ENCODE results near the gene SEC14L6. TPM values are rescaled to one million over a fixed set of nuclear protein-coding genes. Genes with fewer than 3 reads are reported as not detected.
"Not testable (repeated sequence)": the region's sequence is repeated elsewhere in the genome, so short reads cannot be mapped to it uniquely, and the experiment has no call there.

Gene SEC14L6
- total RNA-seq, 2 experiments from 2014 or later, result not detected

DNA sequence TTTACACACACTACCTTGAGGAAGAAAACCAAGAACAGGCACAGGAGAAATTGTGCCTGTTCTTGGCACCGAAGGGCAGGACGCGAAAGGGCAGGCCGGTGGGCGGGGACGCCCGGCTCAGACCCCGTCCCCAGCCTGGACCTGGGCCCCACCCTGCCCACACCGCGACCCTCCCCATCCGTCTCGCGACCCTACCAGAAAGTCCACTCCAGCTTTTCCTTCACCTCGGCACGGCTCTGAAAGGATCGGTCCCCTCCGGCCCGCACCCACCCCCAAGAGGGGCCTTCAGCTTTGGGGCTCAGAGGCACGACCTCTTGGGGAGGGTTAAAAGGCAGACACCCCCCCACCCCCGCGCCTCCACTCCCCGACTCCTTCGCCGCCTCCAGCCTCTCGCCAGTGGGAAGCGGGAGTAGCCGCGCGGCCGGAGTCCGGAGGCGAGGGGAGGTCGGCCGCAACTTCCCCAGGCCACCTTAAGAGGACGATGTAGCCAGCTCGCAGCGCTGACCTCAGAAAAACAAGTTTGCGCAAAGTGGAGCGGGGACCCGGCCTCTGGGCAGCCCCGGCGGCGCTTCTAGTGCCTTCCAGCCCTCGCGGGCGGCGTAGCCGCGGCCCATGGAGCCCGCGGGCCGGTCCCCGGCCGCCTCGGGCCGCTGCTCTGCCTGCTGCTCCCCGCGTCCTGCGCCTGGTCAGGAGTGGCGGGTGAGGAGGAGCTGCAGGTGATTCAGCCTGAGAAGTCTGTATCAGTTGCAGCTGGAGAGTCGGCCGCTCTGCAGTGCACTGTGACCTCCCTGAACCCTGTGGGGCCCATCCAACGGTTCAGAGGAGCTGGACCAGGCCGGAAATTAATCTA is 4.4 kb downstream of the SEC14L6 start:
- POLR2A ChIA-PET, result no interaction called here
- CTCF ChIA-PET, result no interaction called here

DNA sequence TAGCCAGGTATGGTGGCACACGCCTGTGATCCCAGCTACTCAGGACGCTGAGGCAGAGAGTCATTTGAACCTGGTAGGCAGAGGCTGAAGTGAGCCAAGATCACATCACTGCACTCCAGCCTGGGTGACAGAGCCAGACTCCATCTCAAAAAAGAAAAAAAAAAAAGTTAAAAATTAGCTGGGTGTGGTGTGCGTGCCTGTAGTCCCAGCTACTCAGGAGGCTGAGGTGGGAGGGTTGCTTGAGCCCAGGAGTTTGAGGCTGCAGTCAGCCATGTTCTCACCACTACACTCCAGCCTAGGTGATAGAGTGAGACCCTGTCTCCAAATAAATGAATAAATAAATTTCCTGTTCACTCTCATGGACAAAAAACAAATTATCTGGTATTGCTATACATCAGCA is 5.0 kb downstream of the SEC14L6 start:
- CTCF ChIA-PET, POLR2A ChIA-PET: not testable (repeated sequence)

DNA sequence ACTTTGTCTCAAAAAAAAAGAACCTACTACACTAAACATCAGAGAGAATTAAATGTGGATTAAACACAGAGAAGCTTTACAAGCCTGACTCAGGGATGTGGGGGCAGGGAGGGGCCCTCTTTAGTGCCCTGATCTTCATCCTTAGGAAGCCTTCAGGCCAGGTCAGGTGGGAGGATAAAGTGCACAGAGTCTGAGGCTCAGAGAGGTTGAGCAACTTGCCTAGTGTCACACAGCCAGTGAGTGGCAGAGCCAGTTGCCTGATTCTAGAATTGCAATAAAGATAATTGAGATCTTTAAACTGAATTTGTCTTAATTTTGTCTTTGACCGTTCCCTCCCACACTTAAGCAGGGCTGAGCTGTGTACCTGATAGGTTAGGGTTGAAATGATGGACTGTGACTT is 7.2 kb downstream of the SEC14L6 start:
- CTCF ChIA-PET, result interaction anchor here (0.9 kb wide), 1 partner anchor 54 kb away, joined by 3 read pairs; no protein-coding TSS in a partner anchor
- POLR2A ChIA-PET, result no interaction called here

DNA sequence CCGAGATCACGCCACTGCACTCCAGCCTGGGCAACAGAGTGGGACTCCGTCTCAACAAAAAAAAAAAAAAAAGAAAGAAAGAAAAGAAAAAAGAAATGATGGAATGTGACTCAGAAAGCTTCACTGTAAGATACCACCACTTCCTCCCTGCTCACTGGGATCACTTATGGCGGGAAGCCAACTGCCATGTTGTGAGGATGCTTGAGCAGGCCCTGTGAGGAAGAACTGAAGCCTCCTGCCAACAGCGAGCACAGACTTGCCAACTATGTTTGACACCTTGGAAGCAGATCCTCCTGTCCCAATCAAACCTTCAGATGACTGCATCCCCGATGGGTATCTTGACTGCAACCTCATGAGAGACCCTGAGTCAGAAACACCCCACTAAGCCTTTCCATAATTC is 8.3 kb downstream of the SEC14L6 start:
- ChIA-PET POLR2A (no interaction called here), CTCF (interaction anchor here (0.6 kb wide), 1 partner anchor 320 kb away, joined by 3 read pairs; no protein-coding TSS in a partner anchor)

DNA sequence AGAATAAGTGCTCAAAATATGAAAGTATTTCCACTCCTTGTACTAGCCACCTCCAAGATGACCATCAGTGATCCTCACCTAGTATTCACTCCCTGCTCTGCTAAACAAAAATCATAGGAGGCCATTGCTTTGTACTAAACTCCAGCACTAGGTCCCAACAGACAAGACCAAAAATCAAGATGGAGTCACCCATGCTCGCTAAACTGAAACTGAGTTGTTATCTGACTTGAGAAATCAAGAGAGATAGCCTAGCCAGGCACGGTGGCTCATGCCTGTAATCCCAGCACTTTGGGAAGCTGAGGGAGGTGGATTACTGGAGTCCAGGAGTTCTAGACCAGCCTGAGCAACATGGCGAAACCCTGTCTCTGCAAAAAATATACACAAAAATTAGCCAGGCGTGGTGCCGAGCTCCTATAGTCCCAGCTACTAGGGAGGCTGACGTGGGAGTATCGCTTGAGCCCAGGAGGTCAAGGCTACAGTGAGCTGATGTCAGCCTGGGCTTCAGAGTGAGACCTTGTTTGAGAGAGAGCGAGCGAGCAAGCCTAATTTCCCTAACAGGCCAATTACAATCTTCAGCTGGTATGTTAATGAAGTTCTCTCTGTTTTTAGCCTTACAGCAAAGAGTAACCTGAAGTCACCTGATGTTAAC is 9.3 kb downstream of the SEC14L6 start:
- ChIA-PET CTCF (no interaction called here), POLR2A (no interaction called here)

DNA sequence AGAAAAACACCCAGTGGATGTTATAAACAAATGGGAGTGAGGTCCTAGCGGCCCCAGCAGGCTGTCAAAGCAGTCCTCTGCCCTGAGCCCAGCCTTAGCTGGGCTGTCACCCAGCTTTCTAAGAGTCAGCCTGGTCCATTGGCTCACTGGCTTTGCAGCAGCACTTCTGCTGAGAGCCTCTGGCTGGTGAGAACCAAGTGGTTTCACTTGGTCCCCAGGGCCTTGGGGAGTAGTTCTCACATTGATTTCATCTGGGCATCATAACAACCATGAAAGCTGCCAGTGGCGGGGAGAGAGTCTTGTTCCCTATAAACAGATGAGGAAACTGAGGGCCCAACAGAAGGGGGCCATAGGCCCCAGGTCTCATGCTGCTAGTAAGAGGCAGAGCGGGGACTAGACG is 11.4 kb downstream of the SEC14L6 start:
- ChIA-PET CTCF (no interaction called here), POLR2A (no interaction called here)

DNA sequence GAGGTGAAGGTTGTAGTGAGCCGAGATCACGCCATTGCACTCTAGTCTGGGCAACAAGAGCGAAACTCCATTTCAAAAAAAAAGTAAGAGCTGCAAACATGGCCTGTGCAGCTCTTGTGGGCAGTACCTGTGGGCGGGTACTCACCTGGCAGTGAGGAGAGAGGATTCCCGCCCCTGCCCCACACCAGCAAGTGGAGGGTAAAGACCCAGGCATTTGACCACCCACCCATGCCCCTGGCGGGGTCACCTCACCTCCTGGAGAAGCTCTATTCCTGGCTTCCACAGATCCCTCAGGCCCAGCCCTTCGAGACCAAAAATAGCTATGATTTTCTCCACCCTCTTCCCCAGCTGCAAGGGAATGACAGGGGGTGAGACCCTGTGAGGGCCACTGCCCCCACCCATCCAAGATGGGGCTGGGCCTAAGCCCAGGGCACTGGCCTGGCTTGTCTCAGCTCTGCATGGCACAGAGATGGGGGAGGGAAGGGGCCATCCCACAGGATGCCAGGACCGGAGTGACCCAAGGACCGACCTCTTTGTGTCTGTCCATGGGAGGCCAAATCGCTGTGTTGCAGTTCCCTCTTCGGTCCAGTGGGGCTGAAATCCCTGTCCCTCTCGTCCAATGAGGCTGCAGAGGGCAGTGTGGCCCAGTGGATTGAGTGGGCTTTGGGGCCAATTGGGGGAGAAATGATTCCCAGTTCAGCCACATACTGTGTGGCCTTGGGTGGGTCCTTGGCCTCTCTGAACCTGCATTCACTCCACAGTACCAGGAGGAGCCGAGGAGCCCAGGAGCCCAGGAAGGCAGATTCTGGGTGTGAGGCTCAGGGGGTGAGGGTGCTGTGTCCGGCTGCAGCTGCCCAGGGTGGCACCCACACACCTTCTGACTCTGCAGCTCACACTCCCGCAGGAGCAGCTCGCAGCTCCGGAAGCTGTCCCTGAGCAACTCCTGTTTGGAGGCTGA is 14.6 kb downstream of the SEC14L6 start:
- CTCF ChIA-PET, result no interaction called here
- POLR2A ChIA-PET, result no interaction called here

DNA sequence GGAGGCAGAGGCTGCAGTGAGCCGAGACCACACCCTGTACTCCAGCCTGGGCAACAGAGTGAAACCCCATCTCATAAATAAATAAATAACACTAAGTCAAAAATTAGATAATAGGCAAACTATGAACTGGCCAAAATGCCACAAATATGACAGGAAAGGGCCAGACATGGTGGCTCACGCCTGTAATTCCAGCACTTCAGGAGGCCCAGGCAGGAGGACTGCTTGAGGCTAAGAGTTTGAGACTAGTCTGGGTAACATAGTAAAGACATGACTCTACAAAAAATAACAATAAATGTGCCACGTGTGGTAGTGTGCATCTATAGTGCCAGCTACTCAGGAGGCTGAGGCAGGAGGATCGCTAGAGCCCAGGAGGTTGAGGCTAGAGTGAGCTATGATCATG is 19.9 kb downstream of the SEC14L6 start:
- POLR2A ChIA-PET, result no interaction called here

DNA sequence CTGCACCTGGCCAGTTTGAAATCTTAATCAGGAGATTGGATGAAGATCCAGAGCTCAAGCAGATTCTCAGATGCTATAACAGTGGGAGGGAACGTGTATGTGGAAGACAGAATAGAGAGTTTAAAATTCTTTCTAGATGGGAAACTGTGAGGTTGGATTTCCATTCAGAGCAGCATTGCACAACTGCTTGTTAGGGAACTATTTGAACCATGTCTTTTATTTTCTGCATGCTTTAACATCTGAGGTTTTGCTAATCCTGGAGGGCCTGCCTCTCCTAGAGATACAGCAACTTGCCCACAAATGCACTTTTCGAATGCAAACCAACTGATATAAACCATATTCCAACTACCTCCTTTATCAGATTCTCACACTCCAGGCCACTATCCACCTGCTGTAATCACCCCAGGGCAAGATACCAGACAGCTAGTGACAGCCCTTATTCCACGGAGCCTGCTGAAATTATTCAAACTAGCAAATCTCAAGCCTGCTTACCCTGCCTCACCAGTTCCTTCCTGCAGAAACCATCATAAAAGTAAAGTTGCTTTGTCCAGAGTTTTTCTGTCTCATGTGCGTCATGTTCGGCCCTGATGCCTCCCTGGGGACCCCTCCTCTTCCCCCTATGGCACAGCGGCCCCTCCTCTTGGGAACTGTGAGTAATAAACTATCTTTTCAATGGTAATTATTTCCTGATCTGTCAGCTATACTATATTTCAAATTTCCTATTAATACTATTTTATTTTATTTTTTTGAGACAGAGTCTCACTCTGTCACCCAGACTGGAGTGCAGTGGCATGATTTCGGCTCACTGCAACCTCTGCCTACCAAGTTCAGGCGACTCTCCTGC is 22.7 kb downstream of the SEC14L6 start:
- ChIA-PET POLR2A (no interaction called here), CTCF (no interaction called here)

More for the DNA sequence above, 19.9 kb downstream of the SEC14L6 start:
- CTCF ChIA-PET, result no interaction called here

DNA sequence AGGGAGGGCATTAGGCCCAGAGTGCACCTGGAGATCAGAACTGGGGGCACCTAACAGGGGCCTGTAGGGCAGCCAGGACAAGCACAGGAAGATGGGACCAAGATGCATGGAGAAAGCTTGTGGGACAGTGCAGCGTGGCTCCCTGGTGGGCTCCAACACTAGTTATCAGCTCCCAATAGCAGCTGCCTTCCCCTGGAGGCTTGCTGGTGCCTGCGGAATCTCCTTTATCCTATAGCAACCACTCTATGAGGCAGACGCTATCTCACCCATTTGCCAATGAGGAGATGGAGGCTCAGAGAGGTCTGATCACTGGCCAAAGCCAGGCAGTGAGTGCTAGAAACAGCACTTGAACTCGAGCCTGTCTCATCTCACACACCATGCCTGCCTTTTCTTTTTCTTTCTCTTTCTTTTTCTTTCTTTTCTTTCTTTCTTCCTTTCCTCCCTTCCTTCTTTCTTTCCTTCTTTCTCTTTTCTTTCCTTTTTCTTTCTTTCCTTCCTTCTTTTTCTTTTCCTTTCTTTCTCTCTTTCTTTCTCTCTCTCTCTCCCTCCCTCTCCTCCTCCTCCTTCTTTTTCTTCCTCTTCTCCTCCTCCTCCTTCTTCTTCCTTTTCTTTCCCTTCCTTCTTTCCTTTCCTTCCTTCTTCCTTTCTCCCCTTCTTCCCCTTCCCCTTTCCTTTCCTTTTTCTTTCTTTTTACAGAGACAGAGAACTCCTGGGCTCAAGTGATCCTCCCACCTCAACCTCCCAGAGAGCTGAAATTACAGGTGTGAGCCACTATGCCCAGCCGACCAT is 25.0 kb downstream of the SEC14L6 start:
- ChIA-PET POLR2A (interaction anchor here (0.5 kb wide), 1 partner anchor 125 kb away, joined by 3 read pairs; the partner anchor contains the start of gene SEC14L2), CTCF (no interaction called here)

DNA sequence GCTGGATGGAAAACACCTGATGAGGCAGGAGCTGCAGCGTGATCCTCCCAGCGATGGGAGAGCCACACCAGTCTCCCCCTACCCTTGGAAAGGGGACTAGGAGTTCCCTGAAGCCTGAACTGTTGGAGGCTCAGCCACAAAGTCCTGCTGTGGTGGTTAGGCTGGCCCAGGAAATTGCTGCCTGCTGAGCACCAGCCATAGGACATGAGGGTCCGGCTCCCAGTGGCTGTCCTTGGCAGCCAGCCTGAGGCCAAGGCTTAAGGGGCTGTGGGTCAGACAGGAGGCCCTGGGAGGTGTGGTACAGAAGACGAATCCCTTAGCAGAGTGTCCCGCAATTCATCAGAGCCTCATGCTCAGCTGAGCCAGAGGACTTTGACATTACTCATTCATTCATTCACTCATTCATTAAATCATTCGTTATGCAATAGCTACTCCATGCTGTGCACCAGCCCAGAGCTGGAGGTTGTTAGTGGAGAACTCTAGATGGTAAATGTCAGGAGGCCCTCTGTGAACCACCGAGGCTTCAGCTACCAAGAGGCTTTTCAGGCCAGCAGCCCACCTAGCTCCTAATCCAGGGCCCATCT is 26.6 kb downstream of the SEC14L6 start:
- ChIA-PET POLR2A (no interaction called here), CTCF (no interaction called here)

DNA sequence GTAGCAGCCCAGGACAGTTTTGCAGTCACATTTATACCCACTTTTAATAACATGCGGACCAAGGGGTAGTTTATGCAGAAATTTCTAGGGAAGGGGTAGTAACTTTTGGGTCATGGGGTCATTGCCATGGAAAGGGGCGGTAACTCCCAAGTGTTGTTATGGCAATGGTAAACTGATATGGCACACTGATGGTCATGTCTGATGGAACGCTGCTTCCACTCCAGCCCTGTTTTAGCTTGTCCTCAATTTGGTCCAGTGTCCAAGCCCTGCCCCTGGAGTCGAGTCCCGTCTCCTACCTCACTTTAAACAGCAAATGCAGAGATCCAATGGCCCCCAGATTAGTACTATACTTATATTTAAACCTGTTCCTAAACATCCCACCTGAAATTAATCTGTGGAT is 29.8 kb downstream of the SEC14L6 start:
- ChIA-PET POLR2A (no interaction called here), CTCF (no interaction called here)

DNA sequence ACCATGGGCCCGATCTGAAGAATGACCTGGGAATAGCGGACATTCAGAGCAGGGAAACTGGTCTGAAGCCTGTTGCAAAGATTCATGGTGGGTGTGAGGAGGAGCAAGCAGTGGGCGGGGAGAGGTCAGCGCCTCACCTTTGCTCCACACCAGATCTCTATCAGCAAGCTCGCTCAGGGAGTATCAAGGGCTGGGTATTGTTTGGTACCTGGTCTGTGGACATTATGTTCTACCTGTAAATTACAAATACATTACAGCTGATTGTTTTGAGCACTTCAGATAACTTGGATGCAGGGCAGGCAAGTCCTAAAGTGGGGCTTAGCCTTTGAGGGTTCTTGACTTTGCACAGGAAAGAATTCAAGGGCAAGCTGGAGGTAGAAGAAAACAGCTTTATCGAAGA is 30.3 kb downstream of the SEC14L6 start:
- ChIA-PET POLR2A (no interaction called here), CTCF (no interaction called here)

DNA sequence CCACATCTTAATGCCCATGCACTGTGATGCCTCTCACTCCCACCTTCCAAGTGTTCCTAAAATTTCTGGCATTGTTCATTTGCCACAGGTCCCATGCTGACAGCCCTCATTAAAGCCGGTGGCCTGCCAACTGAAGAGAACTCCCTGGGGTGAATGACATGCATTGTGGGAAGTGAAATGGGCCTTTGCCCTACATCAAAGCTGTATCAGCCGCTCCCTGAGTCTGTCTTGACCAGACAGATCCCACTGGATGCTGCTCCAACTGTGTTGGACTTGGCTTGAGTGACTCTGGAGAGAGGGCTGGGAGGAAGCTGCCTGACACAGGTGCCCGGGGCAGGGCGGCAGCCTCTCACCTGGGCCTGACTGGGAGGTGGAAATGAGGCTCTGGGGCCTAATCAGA is 32.3 kb downstream of the SEC14L6 start:
- ChIA-PET POLR2A (no interaction called here), CTCF (no interaction called here)

DNA sequence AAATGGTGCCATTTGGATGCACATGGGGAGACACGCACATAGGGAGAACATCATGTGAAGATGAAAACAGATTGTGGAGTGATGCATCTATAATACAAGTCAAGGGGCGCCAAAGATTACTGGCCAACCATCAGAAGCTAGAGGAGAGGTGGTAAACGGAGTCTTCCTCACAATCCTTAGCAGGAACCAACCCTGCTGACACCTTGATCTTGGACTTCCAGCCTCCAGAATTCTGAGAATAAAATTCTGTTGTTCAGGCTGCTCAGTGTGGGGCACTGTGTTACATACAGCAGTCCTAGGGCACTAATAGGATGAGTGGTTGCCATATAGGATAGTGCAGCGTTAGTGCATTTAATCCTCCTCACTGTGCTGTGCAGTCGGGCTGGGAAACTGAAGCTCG is 33.1 kb downstream of the SEC14L6 start:
- CTCF ChIA-PET, result no interaction called here
- POLR2A ChIA-PET, result no interaction called here

DNA sequence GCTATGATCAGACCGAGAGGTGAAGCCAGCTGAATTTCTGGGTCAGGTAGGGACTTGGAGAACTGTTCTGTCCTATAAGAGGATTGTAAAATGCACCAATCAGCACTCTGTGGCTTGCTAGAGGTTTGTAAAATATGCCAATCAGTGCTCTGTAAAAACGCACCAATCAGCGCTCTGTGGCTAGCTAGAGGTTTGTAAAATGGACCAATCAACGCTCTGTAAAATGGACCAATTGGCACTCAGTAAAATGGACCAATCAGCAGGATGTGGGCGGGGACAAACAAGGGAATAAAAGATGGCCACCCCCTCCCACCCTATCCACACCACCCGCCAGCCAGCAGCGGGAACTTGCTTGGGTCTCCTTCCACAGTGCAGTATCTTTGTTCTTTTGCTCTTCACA is 34.6 kb downstream of the SEC14L6 start:
- POLR2A ChIA-PET, result no interaction called here
- CTCF ChIA-PET, result no interaction called here

DNA sequence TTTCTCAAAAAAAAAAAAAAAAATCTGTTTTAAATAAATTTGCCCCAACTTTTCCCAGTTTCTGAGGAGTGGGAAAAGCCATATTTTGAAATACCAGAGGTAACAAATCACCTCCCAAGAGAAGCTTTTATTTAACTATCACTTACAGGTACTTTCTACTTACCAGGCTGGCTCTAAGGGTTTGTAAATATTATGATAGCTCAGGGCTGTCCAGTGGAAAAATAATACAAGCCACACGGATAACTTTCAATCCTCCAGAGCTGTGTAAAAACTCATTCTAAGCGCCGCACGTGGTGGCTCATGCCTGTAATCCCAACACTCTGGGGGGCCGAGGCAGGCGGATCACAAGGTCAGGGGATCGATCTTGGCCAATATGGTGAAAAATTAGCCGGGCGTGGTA is 35.4 kb downstream of the SEC14L6 start:
- POLR2A ChIA-PET, result no interaction called here
- CTCF ChIA-PET, result interaction anchor here (0.7 kb wide), 1 partner anchor 294 kb away, joined by 3 read pairs; no protein-coding TSS in a partner anchor

DNA sequence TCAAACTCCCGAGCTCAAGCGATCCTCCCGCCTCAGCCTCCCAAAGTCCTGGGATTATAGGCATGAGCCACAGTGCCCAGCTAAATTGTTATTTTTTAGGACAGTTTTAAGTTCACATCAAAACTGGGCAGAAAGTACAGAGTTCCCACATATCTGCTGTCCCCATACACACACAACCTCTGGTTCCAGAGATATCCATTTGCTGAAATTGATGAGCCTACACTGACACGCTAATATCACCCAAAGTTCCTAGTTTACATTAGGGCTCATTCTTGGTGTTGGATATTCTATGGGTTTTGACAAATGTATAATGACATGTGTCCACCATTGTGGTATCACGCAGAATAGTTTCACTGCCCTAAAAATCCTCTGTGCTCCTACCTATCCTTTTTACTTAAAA is 38.3 kb downstream of the SEC14L6 start:
- POLR2A ChIA-PET, result no interaction called here
- CTCF ChIA-PET, result no interaction called here

DNA sequence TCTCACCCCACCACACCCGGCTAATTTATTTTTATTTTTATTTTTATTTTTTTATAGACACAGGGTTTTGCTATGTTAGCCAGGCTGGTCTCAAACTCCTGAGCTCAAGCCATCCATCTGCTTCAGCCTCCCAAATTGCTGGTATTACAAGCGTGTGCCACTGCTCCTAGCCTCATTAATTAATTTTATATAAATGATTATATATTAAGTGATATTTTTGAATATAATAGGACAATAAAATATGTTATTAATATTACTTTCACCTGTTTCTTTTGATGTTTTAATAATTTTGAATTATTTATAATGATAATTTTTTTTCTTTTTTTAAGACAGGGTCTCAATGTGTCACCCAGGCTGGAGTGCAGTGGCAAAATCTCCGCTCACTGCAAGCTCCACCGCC is 38.9 kb downstream of the SEC14L6 start:
- CTCF ChIA-PET, result no interaction called here
- POLR2A ChIA-PET, result no interaction called here

Measured in activated CD8-positive, alpha-beta memory T cell treated with anti-CD3 and anti-CD28 coated beads for 36 hours (primary cell).